Stimulated activated CD4-positive, alpha-beta T cell treated with anti-CD3 and anti-CD28 coated beads, Interleukin-4, amount 100 ng/mL, for 1 hour (primary cell): ENCODE results near the gene OR52E5.

Source experiments
- DNase-seq: peaks from one replicate; pipeline ENCODE4 v3.0.0-alpha.2; 2020

Gene OR52E5

GRCh38 chr11:5892908-5893307, at the start of gene OR52E5:
Gene OR52E5, plus strand, starts transcription at chr11:5893208. Its CDS starts 7,569 bp downstream, at chr11:5900777.
- DNase-seq, result no peak

GRCh38 chr11:5846701-5847100, 46.3 kb upstream of the OR52E5 start:
- DNase-seq, result no peak

- no peak for DNase-seq
Measured at GRCh38 chr11:5847711-5848110, 45.3 kb upstream of the OR52E5 start.

- DNase-seq, result no peak
Measured at GRCh38 chr11:5851002-5851401, 42.0 kb upstream of the OR52E5 start.

DNA sequence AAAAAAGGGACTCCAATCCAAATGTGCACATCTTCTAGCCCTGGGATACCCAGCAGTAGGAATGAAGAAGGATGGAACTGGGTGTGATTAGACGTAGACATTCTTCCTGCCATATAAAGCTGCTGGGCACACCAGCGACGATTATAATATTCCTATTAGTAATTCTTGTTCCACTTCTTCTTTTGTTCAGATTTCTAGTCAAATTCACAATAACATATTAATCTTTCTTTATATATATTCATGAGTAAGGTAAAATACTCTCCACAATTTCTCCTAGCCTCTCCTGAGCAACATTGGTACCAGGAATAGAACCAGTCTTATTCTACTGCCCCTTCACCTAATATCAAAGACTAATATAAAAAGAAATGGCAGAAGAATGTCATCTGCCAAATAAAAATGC, 35.4 kb upstream of the OR52E5 start, which contains the start of gene OR52E8:
Gene OR52E8, minus strand, starts transcription at position 101 of the 400 bp plus-strand sequence. Its CDS starts 0 bp downstream, at position 101.
- DNase-seq, result no peak

DNA sequence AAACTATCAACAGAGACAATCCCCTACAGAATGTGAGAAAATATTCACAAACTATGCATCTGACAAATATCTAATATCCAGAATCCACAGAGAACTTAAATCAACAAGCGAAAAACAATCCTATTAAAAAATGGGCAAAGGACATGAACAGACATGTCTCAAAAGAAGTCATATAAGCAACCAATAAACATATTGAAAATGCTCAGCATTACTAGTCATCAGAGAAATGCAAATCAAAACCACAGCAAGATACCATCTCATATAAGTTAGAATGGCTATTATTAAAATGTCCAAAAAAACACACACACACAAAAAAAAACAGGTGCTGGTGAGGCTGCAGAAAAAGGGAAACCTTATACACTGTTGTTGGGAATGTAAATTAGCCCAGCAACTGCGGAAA, 27.2 kb upstream of the OR52E5 start:
- DNase-seq, result no peak

- no peak for DNase-seq
Measured at GRCh38 chr11:5878564-5878963, 14.4 kb upstream of the OR52E5 start.

GRCh38 chr11:5880329-5880728, 12.7 kb upstream of the OR52E5 start, which contains the start of gene OR52E4:
Gene OR52E4, plus strand, starts transcription at chr11:5880629. Its CDS starts 3,664 bp downstream, at chr11:5884293.
- no peak for DNase-seq

- DNase-seq, result no peak
Measured at GRCh38 chr11:5881756-5882155, 11.3 kb upstream of the OR52E5 start.

GRCh38 chr11:5887172-5887571, 5.8 kb upstream of the OR52E5 start:
- no peak for DNase-seq

- DNase-seq, result no peak
Measured at GRCh38 chr11:5887661-5888060, 5.3 kb upstream of the OR52E5 start.

DNA sequence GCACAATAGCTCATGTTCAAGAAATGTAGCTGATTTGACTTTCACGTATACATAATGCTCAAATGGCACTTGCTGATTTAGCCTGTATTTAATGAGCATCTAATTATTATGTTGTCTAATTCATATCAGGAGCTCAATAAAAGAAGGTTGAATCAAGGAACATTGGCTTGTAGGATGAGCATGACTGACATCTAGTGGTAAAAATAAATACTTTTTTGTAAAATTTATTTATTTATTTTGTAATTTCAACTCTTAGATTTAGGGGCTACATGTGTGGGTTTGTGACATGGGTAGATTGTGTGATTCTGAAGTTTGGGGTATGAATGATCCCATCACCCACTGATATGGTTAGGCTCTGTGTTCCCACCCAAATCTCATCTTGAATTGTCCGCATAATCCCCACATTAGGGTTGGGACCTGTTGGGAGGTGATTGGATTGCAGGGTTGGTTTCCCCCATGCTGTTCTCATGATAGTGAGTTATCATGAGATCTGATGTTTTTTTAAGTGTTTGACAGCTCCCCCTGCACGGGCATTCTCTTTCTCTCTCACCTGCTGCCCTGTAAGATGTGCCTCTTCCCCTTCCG, 1.7 kb upstream of the OR52E5 start:
- no peak for DNase-seq

DNA sequence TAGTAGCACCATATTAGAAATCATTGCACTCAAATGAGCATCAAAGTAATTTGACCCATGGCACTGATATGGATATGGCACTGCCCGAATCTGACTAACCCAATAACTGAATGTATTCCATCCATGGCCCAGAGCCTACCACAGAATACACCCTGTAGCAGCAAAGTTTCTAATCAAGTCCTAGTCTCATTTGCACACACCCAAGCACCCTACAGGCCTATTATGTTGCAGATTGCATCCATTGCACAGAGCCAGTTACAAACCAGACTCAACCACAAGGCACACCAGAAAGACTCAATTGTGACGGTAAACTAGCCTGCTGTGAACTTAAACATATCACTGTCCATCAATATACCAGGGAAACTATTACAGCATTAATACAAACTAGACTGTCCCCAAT, 6.5 kb downstream of the OR52E5 start:
- DNase-seq, result no peak

DNA sequence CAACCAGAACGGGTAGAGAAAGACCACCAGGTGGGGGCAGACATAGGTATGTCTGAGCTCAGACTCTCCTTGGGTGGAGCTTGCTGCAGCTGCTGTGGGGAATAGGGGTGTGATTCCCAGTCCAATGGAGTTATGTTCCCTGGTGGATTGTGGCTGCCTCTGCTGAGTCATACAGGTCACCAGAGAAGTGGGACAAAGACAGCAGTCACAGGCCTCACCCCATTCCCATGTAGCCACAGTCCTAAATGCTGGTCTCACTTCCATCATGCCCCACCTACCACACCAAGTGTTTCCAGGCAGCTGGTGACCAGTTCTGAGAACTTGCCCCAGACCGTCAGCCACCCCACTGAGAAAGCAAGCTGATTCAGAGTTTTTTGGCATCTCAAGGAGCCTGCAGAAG, 17.5 kb downstream of the OR52E5 start:
- no peak for DNase-seq

DNA sequence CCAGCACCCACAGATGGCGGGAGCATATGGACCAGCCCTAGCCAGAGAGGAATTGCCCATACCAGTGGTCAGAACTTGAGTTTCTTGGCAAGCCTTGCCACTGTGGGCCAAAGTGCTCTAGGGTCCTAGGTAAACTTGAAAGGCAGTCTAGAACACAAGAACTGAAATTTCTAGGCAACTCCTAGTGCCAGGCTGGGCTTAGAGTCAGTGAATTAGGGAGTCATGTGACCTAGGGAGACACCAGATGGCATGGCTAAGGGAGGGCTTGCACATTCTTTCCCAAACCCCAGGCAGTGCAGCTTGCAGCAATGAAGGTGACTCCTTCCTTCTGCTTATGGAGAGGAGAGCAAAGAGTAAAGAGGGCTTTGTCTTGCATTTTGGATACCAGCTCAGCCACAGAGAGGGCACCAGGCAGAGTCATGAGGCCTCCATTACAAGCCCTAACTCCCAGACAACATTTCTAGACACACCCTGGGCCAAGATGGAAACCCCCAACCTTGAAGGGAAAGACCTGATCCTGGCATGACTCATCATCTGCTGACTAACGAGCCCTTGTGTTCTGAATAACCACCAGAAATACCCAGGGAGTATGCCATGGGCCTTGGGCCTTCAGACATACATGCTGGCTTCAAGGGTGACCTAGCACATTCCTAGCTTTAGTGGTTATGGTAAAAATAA, 29.9 kb downstream of the OR52E5 start:
- no peak for DNase-seq

DNA sequence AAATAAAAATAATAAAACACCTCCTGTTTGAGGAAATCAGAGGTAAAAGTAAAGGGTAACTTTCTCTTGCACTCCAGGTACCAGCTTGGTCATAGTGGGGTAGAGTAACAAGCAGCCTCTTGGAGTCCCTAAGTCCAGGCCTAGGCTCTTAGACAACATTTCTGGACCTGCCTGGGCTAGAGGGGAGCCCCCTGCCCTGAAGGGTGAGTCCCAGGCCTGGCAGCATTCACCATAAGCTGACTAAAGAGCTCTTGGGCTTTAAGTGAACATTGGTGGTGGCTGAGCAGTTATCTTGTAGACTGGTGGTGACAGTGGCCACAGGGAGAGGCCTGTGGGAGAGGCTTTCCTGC, 30.4 kb downstream of the OR52E5 start:
- DNase-seq, result no peak

DNA sequence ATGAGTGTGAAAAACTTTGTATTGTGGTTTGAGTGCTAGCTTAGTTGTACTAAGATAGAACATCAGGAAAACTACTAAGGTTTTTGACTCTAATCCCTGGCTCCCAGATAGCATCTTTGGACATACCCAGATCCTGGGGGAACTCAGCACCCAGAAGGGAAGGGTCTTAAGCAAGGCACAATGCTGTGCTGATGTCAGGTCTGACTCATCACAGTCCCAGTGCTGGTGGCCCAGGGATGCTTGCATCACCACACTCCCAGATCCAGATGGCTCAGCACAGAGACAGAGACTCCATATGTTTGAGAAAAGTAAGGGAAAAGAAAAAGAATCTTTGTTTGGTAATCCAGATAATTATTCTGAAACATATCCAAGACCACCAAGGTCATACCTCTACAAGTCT, 30.8 kb downstream of the OR52E5 start:
- no peak for DNase-seq

DNA sequence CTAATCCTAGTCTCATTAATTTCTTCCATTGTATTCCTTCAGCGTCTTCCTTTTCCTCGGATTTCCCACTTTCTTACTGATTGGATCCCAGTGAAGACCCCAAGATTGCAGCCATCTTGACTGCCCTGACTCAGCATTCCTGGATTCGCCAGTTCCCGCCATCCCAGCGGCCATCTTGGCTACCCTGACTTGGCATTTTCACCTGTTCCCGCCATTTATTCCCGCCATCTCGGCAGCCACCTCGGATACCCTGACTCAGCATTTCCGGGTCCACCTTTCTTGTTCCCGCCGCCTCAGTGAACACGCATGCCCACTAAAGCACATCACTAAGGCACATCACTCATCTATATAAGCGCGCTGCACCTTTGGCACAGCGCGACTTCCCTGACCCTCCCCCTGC, 35.3 kb downstream of the OR52E5 start:
- DNase-seq, result no peak

- no peak for DNase-seq
Measured at GRCh38 chr11:5928811-5929210, 35.8 kb downstream of the OR52E5 start.

GRCh38 chr11:5929571-5930368, 36.8 kb downstream of the OR52E5 start:
- no peak for DNase-seq

GRCh38 chr11:5930614-5931013, 37.6 kb downstream of the OR52E5 start:
- DNase-seq, result no peak

DNA sequence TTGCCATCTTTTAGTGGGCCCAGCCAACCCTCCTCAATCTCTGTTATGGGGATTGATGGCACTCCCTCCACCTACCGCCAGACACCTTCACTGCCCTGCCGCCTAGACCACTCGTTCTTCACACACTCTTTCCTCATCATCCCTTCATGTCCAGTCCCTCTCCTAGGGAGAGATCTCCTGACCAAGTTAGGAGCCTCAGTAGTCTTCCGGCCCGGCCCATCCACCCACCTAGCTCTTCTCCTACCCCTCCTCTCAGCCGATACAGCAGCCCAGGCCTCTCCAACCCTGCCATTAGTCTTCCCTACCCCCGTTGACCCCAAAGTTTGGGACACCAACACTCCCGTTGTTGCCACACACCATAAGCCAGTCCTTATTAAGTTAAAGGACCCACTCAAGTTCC, 38.1 kb downstream of the OR52E5 start:
- no peak for DNase-seq

DNA sequence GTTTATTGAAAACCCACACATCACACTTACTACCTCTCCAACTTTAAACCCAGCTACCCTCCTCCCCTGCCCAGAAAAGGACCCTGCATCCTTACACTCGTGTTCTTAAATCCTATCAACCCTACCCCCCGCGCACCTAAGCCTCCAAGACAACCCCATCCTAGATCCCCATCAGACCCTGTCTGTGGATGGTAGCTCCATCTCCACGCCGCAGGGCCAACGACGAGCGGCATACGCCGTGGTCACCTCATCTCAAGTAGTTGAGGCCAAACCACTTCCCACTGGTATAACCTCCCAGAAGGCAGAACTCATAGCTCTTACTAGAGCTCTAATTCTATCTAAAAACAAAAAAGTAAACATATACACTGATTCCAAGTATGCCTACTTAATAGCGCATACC, 39.7 kb downstream of the OR52E5 start:
- DNase-seq, result no peak

DNA sequence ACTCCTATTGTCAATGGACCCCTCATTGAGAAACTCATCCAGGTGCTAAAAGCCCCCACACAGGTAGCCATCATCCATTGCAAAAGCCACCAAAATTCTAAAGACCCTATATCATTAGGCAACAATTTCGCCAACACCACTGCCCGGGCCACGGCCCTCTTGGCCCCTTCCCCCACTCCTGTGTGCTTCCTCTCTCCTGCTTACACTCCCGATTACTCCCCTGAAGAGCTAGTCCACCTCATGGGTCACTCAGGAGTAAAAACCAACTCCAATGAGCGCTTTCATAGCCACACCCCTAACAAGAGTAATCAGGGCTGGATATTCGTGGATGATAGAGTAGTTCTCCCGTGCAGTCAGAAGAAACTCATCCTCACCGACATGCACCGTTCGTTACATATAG, 40.1 kb downstream of the OR52E5 start:
- no peak for DNase-seq
